Right ventricle myocardium superior (tissue), 1 donor: ENCODE measurements around the gene PRR23B. TPM values are rescaled to one million over a fixed set of nuclear protein-coding genes. Genes with fewer than 3 reads are reported as not detected.
A peak's percentile ranks its signal among the peaks of the same experiment; 100 is the strongest.
"Not testable (repeated sequence)": the region's sequence is repeated elsewhere in the genome, so short reads cannot be mapped to it uniquely, and the experiment has no call there.

Experiments used
- ATAC-seq: fragments of 200-7000 bp; cut with Tn5 transposase; one replicate; pipeline ENCODE4 v1.9.1; 2020; ENCODE audit warnings: mild to moderate bottlenecking; ENCODE audit not compliant: poor library complexity
- DNase-seq: peaks from one replicate; pipeline ENCODE4 v3.0.0-alpha.2; 2020
- intact Hi-C: fragments of 100-400 bp; cut with DNase I; formaldehyde crosslinking; loops from one replicate; pipeline ENCODE4 v1.11.2; 2022
- long read RNA-seq: library from polyadenylated mRNA; unstranded; transcript quantifications from one replicate; pipeline ENCODE4 v2.0.0, GENCODE V29; 2021
- total RNA-seq: library from RNA; stranded (reverse); fragmentation: NEBNext Ultra II Directional; extraction: Animal tissue kit (Norgen Biotek cat#: 25700); gene quantifications from one replicate; pipeline ENCODE4 v1.2.1, GENCODE V29; 2021
- donor health status: DM: no; HTN: yes; CAD: no; lungs with severe emphysema.

Gene PRR23B
- not detected for total RNA-seq
- long read RNA-seq, result 0 reads

DNA sequence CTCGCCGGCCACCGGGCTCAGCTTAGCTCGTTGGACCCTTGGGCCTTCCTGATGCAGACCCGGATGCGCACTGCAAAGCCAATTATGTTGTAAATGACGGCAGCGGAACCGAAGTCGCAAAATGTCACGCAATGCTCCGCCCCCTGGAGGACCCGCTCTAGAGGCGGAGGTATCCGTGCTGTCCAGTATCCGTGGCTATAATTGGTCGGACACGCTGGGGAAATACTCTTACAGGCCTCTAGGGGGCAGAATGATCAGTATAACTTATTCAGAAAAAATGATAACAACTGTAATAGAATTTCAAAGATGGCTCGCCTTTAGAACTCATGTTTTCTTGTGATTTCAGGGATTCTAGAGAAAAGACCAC is at the start of gene PRR23B:
Gene PRR23B, minus strand, starts transcription at position 59 of the 367 bp plus-strand sequence. CDS start 265 bp downstream, outside the sequence.
- intact Hi-C loops, result no loop called here
- ATAC-seq (no peak), DNase-seq (no peak)

DNA sequence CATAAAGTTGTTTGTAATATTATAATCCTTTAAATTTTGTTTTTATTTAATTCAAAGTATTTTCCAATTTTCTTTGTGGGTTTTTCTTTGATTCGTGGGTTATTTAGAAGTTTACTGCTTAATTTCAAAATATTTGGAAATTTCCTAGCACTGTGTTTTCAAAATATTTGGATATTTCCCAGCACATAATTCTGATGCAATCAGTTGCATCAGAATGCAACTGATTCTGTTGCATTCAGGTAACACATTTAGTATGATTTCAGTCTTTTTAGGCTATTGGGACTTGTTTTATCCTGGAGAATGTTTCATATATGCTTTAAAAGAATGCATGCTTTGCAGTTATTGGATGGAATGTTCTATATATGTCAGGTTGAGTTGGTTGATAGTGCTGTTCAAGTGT is 42.2 kb upstream of the PRR23B start:
- no peak for DNase-seq
- ATAC-seq, result no peak
- intact Hi-C loops, result no loop called here

DNA sequence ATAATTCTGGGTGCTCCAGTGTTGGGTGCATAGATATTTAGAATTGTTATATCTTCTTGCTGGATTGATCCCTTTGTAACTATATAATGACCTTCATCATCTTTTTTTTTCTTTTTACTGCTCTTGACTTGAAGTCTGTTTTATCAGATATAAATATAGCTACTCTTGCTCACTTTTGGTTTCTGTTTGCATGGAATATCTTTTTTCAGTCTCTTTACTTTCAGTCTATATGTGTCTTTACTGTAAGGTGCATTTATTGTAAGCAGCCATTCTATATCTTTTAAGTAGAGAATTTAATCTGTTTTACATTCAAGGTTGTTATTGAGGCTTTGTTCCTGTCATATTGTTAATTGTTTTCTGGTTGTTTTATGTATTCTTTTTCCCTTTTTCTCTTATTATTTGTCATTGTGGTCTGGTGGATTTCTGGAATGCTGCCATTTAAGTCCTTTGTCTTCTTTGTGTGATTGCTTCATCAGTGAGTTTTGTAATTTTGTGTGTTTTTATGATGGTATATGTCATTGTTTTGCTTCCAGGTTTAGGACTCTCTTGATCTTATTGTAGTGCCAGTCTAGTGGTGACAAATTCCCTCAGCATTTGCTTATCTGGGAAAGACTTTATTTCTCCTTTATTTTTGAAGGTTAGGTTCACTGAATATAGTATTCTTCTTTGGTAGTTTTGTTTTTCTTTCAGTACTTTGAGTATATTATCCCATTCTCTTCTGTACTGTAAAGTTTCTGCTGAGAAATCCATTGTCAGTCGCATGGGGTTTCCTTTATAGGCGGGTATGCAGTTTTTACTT is 32.3 kb upstream of the PRR23B start:
- no peak for ATAC-seq
- no peak for DNase-seq
- intact Hi-C loops, result no loop called here

DNA sequence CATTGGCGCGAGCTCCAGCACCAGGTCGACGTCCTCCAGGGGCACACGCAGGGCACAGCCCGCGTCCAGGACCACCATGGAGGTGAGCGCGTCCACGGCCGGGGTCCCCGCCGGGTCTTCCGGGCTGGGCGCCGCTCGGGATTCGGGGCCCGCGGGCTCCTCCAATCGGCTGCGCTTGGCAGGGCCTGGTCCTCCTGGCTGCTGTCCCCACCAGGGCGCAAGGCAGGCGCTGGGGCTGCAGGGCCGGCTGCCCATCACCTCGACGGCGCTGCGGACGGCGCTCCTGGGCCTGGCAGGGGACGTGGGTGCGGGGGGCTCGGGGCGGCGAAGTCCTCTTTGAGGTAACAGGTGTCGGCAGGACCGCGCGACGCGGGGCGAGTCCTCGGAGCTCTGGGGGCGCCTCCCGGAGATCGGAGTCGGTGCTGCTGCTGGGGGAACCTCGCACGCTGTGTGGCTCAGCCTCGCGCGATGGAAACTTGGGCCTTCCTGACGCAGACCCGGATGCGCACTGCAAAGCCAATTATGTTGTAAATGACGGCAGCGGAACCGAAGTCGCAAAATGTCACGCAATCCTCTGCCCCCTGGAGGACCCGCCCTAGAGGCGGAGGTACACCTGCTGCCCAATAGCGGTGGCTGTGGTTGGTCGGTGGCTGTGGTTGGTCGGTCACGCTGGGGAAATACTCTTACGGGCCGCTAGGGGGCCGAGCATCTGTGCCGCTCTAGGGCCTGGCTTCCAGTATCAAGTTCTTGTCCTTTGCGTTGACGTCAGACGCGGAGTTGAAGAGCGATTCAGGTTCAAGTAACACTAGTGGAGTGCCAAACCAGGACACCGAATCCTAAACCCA is 23.9 kb upstream of the PRR23B start, which contains the start of gene PRR23C:
Gene PRR23C, minus strand, starts transcription at position 527 of the 845 bp plus-strand sequence. Its CDS starts 272 bp downstream, at position 255.
- intact Hi-C loops, result no loop called here
- DNase-seq (no peak), ATAC-seq (no peak)

DNA sequence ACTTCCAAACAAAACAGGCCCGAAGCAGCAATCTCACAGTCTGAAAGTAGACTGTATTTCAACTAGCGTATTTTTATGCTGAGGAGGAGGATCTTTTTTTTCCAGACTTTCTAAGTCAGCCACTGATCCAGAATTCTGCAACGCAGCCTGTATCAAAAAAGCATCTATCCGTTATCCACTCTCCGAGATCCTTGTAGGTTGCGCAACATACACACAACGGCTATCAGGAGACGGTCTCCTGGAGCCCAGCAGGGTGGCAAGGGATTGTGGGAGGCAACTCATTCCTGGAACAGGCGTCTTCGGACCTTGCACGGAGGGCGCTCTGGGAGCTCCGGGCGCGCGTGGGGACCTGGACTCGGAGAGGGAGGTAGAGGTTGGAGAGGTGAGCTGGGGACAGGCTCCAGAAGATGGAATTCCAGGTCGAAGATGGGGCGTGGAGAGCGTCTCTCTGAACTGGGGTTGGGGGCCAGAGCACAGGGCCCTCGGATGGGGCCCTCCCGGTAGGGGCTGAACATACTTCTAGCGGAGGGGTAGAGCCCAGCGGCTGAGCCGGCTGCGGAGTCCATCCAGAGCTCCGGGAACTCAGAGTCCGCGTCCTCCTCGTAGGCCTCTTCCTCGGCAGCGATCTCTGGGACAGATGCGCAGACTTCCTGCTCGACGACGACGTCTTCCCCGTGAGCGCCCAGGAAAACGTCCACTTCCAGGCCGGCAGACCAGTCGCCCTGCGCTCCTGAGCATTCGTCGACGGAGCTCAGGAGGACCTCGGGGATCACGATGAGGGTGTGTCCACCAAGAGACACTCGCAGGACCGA is 23.0 kb upstream of the PRR23B start:
- DNase-seq, result peak; percentile 36
- ATAC-seq, result no peak

DNA sequence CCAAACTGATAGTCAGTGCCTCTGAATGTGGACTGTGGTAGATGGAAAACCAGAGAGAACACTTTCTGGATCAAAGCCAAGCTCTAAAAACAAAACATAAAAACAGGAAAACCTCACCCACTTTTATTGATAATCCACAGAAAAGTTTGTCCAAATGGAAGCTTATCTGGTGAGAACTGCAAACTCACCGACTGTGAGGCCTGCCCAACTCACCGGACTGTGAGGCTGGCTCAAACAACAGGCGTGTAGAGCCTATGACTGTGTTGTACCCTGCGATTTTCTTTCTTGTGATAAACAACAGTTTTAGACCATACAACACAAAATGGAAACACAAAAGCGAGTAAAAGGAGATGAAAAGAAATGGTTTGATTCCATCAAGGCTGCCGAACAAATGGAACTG is 16.8 kb upstream of the PRR23B start:
- DNase-seq, result no peak
- intact Hi-C loops, result no loop called here
- ATAC-seq, result no peak

More for the DNA sequence above, 23.0 kb upstream of the PRR23B start:
- intact Hi-C loops, result no loop called here

DNA sequence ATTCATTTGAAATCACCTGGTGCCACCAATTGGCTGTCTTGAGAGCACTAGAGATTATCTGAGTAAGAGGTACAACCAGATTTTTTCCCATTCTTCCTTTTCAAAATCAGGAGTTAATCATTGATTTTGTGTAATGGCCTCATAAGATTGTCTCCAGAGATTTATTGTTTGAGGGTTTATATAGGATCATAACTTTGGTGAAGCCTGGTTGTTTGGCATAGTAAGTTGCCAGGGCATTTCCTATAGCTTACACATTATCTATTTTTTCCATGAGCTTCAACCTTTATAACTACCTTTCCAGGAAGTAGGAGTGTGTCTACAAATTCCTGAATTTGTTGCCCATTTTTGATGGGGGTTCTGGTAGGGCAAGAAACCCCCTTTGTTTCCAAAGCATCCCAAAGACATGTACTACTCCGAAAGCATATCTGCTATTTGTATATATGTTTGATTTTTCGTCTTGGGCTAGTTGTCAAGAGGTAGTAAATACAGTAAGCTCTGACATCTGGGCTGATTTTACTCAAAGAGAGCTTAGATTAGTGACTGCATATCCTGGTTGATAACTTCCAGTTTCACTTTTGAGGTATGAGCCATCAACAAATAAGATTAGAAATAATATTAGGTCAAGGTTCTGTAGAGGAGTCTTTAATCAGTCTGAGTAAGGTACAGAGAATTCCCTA is 11.7 kb upstream of the PRR23B start:
- intact Hi-C loops, result no loop called here

DNA sequence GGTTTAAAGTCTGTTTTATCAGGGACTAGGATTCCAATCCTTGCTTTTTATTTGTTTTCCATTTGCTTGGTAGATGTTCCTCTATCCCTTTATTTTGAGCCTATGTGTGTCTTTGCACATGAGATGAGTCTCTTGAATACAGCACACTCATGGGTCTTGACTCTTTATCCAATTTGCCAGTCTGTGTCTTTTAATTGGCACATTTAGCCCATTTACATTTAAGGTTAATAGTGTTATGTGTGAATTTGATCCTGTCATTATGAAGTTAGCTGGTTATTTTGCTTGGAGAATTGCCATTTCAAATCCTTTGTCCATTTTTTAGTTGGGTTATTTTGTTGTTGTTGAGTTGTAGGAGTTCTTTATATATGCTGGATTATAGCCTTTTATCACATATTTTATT is 9.8 kb upstream of the PRR23B start:
- DNase-seq, ATAC-seq, intact Hi-C loops: not testable (repeated sequence)

More for the DNA sequence above, 11.7 kb upstream of the PRR23B start:
- DNase-seq (no peak), ATAC-seq (no peak)

DNA sequence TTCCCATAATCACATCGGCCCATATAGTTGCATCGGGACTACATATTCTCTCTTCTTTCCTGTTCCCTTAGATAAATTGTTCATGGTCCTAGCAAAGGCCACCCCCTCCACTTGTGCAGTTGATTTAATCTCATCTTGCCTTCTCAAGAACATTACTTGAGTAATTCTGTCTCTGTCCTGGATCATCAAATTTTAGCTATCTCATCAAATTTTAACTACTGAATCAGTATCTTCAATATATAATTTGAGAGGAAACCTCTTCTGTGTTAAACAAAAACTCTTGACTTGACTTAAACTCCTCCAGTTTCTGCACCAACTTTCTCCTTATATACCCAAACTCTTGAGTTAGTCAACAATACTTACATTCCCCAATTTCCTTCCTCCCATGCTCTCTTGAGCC is 4.2 kb upstream of the PRR23B start:
- intact Hi-C loops, result no loop called here
- no peak for ATAC-seq
- DNase-seq, result no peak

DNA sequence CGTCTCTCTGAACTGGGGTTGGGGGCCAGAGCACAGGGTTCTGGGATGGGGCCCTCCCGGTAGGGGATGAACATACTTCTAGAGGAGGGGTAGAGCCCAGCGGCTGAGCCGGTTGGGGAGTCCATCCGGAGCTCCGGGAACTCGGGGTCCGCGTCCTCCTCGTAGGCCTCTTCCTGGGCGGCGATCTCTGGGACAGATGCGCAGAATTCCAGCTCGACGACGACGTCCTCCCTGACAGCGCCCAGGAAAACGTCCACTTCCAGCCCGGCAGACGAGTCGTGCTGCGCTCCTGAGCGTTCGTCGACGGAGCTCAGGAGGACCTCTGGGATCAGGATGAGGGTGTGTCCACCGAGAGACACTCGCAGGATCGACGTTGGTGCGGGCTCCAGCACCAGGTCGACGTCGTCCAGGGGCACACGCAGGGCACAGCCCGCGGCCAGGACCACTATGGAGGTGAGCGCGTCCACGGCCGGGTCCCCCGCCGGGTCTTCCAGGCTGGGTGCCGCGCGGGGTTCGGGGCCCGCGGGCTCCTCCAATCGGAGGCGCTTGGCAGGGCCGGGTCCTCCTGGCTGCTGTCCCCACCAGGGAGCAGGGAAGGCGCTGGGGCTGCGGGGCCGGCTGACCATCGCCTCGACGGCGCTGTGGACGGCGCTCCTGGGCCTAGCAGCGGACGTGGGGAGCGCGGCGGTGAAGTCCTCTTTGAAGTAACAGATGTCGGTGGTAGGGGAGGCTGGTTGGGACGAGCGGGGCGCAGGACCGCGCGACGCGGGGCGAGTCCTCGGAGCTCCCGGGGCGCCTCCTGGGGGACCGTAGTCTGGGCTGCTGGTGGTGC is 474 bp downstream of the PRR23B start:
- DNase-seq (no peak), ATAC-seq (no peak)
- intact Hi-C loops, result no loop called here

DNA sequence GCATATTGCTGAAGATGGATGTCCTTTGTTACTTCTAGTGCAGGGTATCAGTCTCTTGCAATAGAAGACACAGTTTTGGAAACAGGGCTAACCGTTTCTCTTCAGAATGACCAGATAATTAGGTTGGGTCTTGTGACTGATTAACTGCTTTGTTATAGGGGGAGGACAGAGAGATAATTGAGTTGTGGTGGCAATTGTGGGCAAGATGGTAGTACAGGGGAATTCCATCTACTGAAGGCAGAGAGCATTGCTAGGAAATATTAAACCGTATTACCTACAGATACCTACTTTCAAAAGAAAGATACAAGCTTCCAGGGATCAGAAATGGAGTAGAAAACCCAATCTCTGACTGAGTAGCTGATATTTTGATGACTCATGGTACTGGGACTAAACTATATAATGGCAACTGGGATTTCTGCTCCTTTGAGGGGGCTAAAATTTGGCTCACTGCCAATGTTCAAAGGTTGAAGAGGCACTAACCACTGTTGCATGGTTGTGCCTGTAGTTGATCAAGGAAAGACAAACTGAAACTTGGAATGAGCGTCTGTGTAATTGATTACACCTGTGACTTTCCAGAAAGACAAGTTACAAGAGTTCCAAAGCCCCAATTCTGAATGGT is 4.2 kb downstream of the PRR23B start:
- ATAC-seq (no peak), DNase-seq (no peak)
- intact Hi-C loops, result no loop called here

DNA sequence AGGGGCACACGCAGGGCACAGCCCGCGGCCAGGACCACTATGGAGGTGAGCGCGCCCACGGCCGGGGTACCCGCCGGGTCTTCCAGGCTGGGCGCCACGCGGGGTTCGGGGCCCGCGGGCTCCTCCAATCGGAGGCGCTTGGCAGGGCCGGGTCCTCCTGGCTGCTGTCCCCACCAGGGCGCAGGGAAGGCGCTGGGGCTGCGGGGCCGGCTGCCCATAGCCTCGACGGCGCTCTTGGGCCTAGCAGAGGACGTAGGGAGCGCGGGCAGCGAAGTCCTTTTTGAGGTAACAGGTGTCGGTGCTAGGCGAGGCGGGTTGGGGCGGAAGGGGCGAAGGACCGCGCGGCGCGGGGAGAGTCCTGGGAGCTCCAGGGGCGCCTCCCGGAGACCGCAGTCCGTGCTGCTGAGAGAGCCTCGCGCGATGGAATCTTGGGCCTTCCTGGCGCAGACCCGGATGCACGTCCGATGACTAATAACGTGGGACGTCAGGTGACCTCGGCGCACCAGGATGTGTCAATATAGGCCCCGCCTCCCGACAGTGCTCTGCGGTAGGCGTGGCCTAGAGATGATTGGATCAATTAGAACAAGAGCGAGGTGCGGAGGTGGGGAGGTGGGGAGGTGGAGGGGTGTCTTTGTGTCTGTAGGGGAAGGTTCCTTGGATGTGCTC is 14.5 kb downstream of the PRR23B start, which contains the start of gene PRR23A:
Gene PRR23A, minus strand, starts transcription at position 218 of the 666 bp plus-strand sequence. Its CDS starts 0 bp downstream, at position 218.
- ATAC-seq, result no peak
- intact Hi-C loops, result no loop called here
- DNase-seq, result no peak

DNA sequence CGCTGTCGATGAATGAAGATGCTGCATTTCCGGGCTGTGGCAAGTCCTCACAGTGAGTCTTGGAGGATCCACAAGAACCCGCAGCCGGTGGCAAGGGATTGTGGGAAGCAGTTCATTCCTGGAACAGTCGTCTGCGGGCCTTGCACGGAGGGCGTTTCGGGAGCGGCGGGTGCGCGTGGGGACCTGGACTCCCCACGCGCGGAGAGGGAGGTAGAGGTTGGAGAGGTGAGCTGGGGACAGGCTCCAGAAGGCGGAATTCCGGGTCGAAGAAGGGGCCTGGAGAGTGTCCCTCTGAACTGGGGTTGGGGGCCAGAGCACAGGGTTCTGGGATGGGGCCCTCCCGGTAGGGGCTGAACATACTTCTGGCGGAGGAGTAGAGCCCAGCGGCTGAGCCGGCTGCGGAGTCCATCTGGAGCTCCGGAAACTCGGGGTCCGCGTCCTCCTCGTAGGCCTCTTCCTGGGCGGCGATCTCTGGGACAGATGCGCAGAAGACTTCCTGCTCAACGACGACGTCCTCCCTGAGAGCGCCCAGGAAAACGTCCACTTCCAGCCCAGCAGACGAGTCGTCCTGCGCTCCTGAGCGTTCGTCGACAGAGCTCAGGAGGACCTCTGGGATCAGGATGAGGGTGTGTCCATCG is 15.3 kb downstream of the PRR23B start:
- intact Hi-C loops, result no loop called here
- no peak for ATAC-seq
- DNase-seq, result no peak

DNA sequence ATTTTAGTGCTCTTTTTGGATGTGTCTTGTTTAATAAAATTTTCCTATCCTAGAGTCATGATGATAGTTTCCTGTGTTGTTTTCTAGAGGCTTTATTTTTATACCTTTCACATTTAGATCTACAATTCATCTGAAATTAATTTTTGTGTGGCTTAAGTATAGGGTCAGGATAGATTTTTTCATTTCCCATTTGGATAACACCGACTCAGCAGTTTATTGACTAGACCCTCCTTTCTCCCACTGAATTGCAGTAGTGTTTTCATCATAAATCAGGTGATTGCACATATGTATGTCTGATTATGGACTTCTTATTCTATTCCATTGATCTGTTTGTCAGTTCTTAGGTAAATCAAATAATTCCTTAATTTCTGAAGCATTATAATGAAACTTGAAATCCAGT is 25.0 kb downstream of the PRR23B start:
- DNase-seq (no peak), ATAC-seq (no peak)
- intact Hi-C loops, result no loop called here

DNA sequence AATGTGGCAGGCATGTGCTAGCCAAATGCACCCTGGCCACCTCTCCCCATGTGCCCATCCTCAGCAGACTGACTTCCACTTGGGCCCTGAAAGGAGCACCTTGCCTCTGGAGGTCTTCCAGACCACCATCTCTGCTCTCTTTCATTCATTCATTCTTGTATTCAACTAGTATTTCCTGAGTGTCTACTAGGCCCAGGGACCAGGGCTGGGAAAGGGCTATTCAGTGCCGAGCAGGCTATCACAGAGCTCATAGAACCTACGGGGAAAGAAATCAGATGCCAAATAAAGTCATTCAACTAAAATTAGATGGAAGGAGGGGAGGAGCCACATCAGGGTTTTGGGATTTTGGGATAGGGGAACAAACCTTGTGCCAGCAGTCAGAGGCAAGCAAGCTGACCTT is 33.5 kb downstream of the PRR23B start:
- intact Hi-C loops, result no loop called here
- DNase-seq (no peak), ATAC-seq (no peak)

DNA sequence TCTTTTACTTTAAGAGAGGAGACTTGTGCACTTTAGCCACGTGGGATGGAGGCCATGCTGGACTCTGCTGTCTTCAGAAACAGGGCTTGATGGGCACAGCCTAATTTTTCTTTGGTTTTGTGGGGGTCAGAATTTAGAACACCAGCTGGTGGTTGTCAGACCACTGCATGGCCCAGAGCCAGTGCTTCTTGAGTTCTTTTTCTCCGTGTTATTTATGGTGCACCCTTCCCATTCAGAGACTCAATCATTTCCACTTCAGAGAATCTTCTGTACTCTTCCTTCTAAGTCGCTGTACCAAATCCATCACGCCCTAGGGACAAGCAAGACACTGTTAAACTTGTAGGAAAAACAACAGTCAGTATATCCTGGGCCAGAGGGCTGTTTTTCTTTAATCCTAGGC is 34.8 kb downstream of the PRR23B start:
- DNase-seq (no peak), ATAC-seq (no peak)
- intact Hi-C loops, result no loop called here
